Skeletal muscle satellite cell (primary cell): Measurements from ENCODE around the gene SLC39A11. TPM values are rescaled to one million over a fixed set of nuclear protein-coding genes. Genes with fewer than 3 reads are reported as not detected.

Source experiments
- H3K27me3 ChIP-seq: 2 replicates; pipeline ENCODE4 v1.7.0; 2013; ENCODE audit warnings: low read length; ENCODE audit not compliant: control insufficient read depth, insufficient read depth
- H3K36me3 ChIP-seq: 2 replicates; pipeline ENCODE4 v1.7.0; 2013; ENCODE audit warnings: mild to moderate bottlenecking, control low read depth, low read length; ENCODE audit not compliant: insufficient read depth
- H3K4me1 ChIP-seq: 2 replicates; pipeline ENCODE4 v1.7.0; 2013; ENCODE audit warnings: low read length; ENCODE audit not compliant: control insufficient read depth, insufficient read depth
- H3K4me2 ChIP-seq: 2 replicates; pipeline ENCODE4 v1.7.0; 2013; ENCODE audit warnings: mild to moderate bottlenecking, low read length
- H3K4me3 ChIP-seq: 2 replicates; pipeline ENCODE4 v1.7.0; 2013; ENCODE audit warnings: low read length
- H3K9ac ChIP-seq: 2 replicates; pipeline ENCODE4 v1.7.0; 2013; ENCODE audit warnings: mild to moderate bottlenecking, low read depth, low read length, moderate library complexity
- H3K9me3 ChIP-seq: replicated peaks from 2 replicates; pipeline ENCODE4 v1.7.0; 2013; ENCODE audit warnings: mild to moderate bottlenecking, control low read depth, low read length
- small RNA-seq: library from RNA; depleted of rRNA; stranded (forward); fragments of <200 nt; gene quantifications from one replicate; pipeline ENCODE3, GENCODE V24; 2012

SLC39A11 gene

DNA sequence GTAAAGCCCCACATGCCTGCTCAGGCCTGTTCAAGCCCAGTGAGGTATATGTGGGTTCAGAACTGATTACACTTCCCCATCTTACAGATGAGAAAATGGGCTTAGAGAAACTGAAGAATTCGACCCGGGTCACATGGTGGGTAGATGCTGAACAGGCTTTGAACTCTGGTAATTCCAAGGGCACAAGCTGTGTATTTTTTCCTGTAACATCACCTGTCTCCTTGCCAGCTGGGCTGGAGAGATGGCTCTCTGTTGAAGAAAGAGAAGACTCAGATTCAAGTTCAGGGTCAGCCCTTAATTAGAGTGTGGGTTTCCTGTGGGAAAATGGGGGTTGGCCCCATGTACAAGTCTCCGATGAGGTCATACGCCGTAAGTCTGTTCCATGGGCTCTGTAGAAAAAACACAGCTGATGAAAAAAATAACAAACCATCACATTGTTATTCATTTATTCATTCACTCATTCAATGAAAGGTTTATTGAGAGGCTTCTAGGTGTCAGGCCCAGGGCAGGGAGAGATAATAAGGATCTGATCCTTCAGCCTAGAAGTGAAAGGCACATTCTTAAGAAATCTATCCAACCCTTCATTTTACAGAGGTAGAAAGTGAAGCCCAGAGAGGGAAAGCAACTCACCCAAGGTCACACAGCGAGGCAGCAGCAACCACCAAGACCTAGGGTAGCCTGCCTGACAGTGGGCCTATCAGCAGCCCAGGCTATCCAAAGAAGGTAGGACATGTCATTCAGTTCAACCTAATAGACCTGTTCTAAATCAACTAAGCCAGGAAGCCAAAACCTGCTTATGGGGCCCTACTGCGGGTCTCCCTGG, 488.9 kb downstream of the SLC39A11 start:
- Histone ChIP-seq H3K36me3 (no peaks in the 10 kb centered on the region), H3K9ac (peak overlapping the region; percentile 47), H3K27me3 (no peaks in the 10 kb centered on the region), H3K4me1 (peaks cover 46% of the 10 kb centered on the region), H3K4me3 (no peak overlapping the region), H3K9me3 (peaks cover 8% of the 10 kb centered on the region), H3K4me2 (peak overlapping the region; percentile 67)

DNA sequence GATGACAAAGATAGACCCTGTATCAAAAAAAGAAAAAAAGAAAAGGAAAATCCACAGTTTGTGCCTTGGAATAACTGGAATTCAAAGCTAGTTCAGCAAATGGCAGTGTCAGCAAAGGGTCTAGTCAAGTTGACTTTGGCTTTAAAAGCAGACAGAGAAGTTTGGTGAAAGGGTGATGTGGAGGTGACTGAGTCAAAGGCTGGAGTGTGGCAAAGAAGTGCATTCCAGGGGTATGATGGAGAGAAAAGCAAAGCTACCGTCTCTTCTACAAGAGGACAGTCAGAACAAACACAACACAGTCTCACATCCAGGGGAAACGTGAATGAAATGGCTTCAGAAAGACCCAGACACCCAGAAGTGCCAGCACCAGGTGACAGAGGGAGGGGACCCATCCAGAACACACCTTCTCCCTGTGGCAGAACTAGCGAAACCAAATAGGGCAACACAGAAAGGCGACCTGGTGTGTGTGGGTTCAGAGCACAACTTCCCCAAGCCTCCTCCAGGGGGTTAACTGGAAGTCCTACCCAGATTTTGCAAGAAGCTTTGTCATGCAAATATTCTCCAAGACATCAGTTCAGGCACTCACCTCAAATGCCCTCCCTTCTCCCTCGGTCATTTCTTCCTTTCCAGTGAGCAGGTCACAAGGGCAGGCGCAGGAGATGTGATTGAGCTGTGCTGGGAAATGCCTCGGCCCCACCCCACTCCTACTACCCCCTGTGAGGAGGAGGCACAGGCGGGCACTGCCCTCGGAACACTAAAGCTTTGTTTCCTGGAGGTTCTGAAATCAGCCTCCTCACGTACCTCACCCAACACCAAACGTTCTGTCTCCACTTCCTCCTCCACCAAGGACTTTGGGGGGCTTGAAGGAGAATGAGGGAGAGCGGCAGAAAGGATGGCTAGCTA, 489.7 kb downstream of the SLC39A11 start:
- peak overlapping the region; percentile 67 for H3K4me2 ChIP-seq
- H3K4me3 ChIP-seq, result no peak overlapping the region
- H3K36me3 ChIP-seq, result no peaks in the 10 kb centered on the region
- H3K9me3 ChIP-seq, result peaks cover 7% of the 10 kb centered on the region
- H3K4me1 ChIP-seq, result peaks cover 48% of the 10 kb centered on the region
- peak overlapping the region; percentile 47 for H3K9ac ChIP-seq
- H3K27me3 ChIP-seq, result no peaks in the 10 kb centered on the region

DNA sequence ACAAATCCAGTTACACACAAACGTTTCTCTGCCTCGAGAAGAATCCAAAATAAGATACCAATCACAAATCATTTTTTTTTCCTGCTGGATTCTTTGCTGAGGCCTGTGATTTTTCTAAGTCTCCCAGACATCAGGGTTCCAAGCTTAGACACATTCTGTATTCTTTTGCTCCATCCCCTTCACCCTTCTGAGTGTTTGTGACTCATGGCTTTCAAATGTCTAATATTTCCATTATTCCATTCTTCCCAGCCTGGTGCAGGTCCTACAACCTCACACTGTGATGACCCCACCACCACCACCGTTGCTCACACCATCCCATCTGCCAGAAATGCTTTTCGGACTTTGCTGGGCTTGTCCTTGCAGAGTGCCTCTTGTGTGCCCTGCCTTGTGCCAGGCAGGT, 491.6 kb downstream of the SLC39A11 start:
- H3K4me2 ChIP-seq, result no peak overlapping the region
- no peaks in the 10 kb centered on the region for H3K27me3 ChIP-seq
- peaks cover 48% of the 10 kb centered on the region for H3K4me1 ChIP-seq
- no peak overlapping the region for H3K9ac ChIP-seq
- no peak overlapping the region for H3K4me3 ChIP-seq
- no peaks in the 10 kb centered on the region for H3K9me3 ChIP-seq
- H3K36me3 ChIP-seq, result no peaks in the 10 kb centered on the region

DNA sequence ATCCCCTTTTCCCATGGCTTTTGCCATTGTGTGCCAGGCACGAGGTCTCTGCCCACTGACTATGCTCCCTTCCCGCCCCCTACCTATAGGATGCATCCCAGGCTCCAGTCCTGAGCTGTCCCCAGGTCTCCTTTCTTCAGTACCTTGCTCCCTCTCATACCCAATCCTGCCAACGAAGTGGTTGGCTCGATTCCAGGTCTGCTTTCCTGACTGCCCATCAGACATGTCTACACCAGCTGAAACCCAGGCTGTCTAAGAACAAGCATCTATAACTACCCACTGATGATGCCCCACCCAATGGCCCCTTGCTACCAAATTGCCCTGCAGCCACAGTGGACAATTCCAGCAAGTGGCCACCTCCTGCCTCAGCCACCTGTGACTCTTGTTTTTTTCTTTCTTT, 492.6 kb downstream of the SLC39A11 start:
- Histone ChIP-seq H3K36me3 (no peaks in the 10 kb centered on the region), H3K9me3 (no peaks in the 10 kb centered on the region), H3K4me2 (no peak overlapping the region), H3K9ac (no peak overlapping the region), H3K27me3 (no peaks in the 10 kb centered on the region), H3K4me3 (no peak overlapping the region), H3K4me1 (peaks cover 48% of the 10 kb centered on the region)

DNA sequence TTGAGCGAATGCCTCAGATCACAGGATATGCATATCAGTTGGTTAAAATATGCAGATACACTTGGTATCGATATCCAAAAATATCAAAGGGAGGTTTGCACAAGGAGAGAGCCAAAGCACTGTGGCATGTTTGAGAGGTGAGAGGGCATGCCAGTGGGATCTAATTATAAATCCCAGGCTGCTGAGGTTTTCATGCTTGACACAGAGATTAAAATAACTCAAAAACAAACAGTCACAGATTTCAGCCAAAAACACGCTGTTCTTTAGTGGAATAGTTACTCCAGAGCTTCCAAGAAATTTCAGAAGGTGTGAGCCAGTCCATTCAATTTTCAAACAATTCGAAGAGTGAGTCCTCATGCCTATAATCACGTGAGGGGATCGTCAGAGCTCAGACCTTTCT, 493.8 kb downstream of the SLC39A11 start:
- H3K36me3 ChIP-seq, result no peaks in the 10 kb centered on the region
- peaks cover 39% of the 10 kb centered on the region for H3K4me1 ChIP-seq
- H3K9ac ChIP-seq, result no peak overlapping the region
- no peak overlapping the region for H3K4me2 ChIP-seq
- H3K9me3 ChIP-seq, result no peaks in the 10 kb centered on the region
- H3K4me3 ChIP-seq, result no peak overlapping the region
- H3K27me3 ChIP-seq, result no peaks in the 10 kb centered on the region

DNA sequence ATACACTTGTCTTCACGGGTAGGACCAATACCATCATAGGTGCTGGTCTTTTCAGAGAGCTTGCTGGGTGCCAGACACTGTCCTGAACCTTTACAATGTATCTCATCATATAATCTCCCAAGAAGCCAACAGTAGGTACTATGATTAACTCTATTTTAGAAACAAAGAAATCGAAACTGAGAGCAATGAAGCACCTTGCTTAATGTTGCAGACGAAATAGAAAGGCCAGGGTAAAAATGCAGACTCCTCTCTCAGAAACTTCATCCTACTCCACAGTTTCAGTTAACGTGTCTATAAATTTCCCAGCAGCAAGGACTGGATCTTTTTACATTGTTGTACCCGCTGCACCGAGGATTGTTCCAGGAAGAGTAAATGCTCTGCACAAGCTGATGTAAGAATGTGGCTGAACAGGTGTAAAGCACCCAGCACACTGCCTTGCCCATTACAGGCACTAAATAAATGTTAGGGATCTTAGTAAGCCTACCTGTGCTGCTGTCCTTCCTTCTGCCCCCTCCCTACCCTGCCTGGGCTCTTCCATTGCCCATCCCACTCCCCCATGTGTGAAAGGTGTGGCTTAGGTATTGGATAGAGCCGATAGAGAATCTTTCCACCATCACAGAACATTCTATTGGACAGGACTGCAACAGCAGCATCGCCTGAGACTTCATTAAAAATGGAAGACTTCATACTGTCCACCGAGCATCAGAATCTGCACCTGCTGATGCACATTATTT, 495.0 kb downstream of the SLC39A11 start:
- no peaks in the 10 kb centered on the region for H3K36me3 ChIP-seq
- H3K4me2 ChIP-seq, result no peak overlapping the region
- H3K4me3 ChIP-seq, result no peak overlapping the region
- no peaks in the 10 kb centered on the region for H3K27me3 ChIP-seq
- H3K4me1 ChIP-seq, result peaks cover 27% of the 10 kb centered on the region
- H3K9ac ChIP-seq, result no peak overlapping the region
- no peaks in the 10 kb centered on the region for H3K9me3 ChIP-seq

Small RNAs within 50 kb of the gene (small RNA-seq; reads per million reads assigned to genes)
- gene RF00422, result not detected
